ENCODE data around the gene KAZN.

The KAZN gene

DNA sequence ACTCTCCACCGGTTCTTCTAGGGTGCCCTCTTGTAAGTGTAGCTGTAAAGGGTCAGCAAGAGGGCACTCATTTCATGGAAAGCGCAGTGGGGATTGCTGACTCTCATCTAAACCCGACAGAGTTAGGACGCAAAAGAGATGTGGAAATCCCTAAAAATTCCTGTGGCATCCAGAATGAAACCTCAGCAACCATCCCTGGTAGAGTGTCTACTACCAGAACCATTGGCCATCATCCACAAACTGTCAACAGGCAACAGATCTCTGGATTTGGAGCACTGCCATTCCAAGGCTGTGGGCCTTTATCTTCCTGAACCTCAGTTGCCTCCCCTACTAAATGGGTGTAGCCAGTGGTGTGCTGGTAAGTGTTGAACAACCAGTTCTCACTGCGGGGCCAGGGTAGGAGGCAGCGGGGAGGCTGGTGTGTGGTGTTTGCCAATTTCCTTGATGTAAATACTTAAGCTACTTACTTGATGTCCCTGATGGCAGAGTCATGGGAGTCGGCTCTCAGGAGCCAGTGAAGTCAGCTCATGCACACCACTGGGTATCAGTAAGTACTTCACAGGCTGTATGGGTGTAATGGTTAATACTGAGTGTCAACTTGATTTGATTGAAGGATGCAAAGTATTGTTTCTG, 195.8 kb downstream of the KAZN start:
- DNase-seq (ENCODE audit: low read depth in 2 of 2): no peak

DNA sequence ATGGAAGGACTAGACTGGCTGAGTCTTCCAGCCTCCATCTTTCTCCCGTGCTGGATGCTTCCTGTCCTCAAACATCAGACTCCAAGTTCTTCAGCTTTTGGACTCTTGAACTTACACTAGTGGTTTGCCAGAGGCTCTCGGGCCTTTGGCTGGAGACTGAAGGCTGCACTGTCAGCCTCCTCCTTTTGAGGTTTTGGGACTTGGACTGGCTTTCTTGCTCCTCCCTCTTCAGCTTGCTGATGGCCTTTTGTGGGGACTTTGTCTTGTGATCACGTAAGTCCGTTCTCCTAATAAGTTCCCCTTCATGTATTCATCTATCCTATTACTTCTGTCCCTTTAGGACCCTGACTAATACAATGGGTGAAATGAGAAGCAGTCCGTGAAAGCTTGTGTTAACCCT, 196.4 kb downstream of the KAZN start:
- DNase-seq (ENCODE audit: low read depth in 2 of 2): no peak

DNA sequence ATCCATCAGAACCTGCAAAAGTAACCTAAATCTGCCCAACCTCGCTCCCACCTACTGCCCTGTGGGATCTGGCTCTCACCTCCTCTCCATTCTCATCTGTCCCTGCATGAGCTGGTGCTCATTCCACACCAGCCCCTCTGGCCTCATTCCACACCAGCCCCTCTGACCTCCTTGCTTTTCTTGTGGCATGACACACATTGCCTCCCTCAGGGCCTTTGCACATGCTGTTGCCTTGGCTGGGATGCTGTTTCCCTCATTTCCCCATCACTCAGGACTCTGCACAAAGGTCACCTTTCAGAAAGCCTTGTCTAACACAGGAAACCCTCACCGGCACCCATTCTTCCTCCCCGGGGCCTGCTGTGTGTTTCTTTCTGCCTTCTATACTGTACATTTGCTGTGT, 197.1 kb downstream of the KAZN start:
- no peak for DNase-seq (ENCODE audit: low read depth in 2 of 2)

DNA sequence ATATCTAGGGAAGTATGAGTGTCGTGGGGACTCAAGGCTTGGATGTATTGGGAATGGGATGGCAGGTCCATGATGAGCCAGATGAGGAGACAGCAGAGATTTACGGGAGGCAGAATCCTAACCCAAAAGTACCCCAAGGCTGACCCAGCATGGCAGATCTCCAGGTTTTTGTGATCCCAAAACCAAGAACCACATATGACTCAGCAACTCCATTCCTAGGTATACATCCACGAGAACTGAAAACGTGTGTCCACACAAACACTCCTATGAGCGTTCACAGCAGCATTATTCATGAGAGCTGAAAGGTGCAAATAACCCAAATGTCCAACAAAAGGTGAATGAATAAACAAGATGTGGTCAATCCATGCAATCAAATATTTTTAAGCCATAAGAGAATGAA, 201.5 kb downstream of the KAZN start:
- DNase-seq (ENCODE audit: low read depth in 2 of 2): no peak

DNA sequence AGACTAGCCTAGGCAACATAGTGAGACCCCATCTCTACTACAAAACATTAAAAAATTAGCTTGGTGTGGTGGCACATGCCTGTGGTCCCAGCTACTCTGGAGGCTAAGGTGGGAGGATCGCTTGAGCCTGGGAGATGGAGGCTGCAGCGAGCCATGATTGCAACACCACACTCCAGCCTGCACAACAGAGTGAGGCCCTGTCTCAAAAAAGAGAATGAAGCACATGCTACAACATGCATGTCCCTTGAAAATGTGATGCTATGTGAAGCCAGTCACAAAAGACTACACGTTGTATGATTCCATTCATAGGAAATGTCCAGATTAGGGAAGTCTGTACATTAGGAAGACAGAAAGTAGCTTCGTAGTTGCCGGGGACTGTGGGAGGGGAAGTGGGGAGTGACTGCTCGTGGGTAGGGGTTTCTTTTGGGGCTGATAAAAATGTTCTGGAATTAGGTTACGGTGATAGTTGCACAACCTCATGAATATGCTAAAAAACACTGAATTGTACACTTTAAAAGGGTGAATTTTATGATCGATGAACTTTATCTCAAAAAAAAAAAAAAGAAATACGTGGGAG, 202.1 kb downstream of the KAZN start:
- no peak for DNase-seq (ENCODE audit: low read depth in 2 of 2)

DNA sequence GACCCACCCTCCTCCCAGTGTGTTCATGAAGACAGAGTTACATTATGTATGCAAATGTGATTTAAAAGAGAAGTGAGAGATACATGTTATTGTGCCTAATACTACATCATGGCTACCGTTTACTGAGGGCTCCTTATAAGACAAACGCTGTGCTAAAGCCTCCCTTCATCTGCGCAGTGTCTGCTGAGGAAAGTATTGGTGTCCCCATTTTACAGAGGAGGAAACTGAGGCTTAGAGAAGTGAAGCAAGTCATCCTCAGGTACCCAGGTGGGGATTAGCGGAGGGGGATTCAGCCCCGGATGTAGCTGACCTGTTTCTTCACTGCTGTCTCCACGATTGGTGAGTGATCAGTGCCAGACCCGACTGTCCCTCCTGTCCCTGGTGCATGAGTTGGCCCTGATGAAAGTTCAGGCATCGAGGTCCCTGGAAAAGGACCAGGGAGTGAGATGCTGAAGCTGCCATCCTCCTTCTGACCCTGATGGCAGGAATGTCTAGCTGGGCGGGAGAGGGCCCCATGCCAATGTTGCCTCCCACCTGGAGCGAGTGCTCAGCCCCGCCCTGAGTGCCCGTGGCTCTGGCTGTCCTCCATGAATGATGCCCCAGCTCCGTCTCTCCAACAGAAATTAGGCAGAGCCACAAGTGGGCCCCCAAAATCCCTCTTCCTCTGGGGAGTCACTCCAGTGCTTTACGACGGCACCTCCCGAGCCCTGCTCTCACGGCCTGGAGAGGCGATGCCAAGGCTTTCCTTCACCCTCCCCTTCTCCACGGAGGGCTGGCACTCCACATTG, 204.7 kb downstream of the KAZN start:
- no peak for DNase-seq (ENCODE audit: low read depth in 2 of 2)

DNA sequence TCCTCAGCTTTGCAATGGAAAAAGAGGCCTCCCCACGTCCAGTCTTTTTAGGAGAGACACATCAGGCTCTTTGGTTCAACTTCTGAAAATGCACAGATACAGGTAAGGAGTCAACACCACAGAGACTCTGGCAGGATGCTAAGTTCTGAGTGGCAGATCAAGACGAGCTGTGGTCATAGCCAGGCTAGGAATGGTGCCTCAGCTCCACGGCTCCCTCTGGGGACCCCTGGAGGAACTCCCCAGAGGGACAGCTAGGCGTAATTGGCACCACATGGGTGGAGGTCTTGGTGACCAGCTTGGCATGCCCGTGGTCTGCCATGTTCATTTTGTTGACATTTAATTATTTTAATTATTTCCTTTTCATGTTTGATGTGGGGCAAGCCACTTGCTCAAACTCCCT, 206.1 kb downstream of the KAZN start:
- DNase-seq (ENCODE audit: low read depth in 2 of 2): no peak

DNA sequence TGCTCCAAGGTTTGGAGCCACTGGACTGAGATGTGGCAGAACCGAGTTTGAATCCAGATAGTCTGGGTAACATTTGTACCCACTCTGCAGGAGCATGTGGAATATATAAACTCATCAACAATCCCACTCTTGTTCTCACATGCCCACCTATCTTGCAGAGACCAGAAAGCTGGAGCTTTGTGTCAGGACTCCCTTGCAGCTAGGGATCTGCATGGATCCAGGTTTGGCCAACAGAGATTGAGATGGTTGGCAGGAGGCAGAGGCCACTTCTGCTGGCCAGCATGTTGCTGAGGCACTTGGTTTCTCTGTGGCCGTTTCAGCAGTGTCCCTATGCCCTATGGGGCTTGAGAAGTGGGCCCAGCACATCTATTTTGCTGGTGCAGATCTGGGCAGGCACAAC, 208.3 kb downstream of the KAZN start:
- DNase-seq (ENCODE audit: low read depth in 2 of 2): no peak

DNA sequence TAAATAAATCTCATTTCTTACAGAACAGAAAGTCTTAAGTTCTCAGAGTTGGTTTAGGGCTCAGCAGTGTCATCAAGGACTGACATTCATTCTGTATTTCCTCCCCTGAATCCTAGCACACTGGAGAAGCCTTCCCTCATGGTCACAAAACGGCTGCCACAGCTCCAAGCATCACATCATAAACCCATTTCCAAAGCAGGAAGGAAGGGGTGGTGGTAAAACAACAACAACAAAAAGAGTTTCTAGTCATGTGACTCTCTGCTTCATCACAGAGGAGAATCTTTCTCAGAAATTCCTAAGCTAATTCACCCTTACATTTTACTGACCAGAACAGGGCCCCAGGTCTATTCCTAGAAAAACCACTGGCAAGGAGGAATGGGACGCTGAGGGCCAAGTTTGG, 210.3 kb downstream of the KAZN start:
- no peak for DNase-seq (ENCODE audit: low read depth in 2 of 2)

DNA sequence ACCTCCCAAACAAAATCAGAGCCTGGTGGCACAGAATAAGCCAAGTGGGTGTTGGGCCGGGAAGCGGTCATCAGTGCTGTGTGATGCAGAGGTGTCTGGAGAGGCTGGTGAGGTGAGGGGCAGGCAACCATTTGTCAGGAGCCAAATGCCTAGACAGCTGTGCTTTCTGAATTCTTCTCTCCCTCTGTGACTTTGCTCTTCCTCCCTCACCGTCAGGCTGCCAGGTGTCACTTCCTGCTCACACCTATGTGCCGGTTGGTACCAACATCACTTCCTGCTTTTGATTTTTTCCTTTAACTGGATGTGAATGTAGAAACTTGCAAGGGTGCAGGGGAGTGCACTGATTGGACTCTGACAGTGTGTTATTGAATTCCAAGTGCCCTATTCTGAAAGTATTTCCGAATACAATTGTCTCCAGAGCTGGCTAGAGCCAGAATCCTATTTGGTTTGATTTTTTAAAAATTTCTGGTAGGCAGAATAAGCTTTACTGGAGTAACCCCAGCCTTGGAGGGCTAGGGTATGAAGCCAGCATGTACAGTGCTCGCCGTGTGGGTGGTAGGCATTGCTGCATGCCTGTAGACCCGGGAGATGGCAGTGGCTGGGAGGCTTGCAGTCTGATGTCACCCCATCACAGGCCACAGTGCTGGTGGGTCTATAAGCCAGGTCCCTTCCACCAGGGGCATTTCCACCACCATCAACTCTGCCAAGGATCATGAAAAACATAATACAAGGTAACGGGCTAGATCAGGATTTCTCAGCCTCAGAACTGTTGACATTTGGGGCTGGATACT, 210.9 kb downstream of the KAZN start:
- DNase-seq (ENCODE audit: low read depth in 2 of 2): no peak

DNA sequence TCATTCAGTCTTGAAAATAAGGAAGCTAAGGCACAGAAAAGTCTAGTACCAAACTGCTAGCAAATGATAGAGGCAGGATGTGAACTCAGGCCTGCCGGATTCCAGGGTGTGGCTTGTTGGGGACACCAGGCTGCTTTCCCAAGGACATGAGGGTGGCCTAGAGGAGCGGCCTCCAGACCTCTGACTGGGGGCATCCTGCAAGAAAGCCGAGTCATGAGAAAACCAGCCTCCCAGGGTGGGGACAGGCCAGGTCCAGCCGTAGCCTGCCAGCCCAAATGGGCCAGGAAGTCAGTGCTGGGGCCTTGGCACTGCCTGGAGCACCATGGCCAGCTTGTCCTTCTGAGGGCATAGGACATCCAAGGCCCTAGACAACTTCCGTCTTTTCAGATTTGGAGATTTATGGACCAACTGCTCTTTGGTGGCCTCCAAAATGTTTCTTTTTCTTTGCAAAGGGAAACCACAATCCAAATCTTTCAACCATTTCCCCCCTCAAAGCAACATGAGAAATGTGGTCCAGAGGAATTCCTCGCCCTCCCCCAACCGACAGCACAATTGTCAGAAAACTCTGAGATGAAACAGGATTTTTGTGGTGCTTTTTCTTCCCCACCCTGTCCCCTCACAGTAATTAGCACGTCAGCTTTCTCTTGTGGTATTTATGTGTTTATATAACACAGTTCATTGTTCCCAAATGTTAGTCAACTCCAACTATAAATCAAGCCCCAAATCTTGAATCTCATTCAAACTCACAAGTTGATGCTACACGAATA, 212.3 kb downstream of the KAZN start:
- DNase-seq (ENCODE audit: low read depth in 2 of 2): no peak

DNA sequence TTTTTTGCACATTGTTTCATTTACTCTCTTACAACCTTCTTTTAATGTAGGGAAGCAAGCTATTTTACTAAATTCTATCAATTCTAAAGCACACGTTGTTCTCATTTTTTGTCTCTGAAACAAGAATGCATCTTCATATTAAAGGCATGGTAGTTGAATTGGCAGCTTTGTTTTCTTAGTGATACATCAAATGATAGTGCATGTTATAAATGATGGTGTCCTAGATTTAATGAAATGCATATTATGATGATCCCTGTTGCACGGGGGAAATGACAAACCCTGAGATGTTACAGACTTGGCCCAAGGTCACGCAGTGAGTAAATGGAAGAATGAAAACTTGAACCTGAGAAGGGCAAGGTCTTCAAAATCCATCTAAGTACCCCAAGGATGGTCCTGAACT, 213.1 kb downstream of the KAZN start:
- DNase-seq (ENCODE audit: low read depth in 2 of 2): no peak

DNA sequence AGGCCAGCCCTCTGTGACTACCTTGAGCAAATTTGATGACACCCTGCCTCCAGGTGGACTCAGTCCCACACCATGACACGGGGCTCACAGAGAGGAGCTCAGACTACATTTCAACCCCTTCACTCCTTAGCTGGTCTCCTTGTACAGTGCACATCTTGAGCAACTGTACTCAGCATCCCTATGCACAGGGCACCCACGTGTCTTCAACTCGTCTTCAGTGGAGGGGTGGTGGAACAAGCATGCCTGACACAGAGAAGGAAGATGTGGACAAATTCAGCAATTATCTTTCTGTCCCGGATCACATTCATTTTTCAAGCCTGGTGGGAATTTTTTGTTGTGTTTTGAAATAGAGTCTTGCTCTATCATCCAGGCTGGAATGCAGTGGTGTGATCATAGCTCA, 213.7 kb downstream of the KAZN start:
- DNase-seq (ENCODE audit: low read depth in 2 of 2): no peak

DNA sequence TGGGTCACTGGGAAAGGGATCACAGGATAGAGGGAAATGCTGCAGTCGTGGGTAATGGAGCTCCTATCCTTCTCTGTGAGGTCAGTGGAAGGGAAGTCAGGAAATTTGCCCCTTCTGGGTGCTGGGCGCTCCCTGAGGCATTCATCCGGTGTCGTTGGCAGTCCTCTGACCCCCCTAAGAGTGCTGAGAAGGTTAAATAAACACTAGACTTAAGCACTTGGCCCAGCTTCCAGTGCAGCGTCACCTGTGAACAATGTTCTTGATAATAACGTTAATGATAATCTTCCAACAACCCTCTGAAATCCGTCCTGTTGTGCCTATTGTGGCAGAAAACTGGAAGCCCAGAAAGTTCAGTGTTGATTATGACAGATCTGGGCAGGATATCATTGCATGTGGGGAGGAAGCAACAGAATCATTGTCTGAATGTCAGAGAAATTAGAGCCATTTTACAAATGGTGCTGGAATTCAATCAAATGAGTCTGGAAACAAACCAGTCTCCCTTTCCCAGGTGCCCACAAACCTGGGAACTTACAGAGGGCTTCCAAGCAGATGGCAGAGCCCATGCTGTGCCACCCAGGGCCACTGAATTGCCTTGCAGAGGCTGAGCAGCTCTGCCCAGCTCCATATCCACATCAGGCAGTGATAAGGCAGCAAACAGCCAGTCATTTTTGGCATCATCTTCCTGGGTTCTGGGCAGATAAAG, 216.8 kb downstream of the KAZN start:
- DNase-seq (ENCODE audit: low read depth in 2 of 2): no peak

DNA sequence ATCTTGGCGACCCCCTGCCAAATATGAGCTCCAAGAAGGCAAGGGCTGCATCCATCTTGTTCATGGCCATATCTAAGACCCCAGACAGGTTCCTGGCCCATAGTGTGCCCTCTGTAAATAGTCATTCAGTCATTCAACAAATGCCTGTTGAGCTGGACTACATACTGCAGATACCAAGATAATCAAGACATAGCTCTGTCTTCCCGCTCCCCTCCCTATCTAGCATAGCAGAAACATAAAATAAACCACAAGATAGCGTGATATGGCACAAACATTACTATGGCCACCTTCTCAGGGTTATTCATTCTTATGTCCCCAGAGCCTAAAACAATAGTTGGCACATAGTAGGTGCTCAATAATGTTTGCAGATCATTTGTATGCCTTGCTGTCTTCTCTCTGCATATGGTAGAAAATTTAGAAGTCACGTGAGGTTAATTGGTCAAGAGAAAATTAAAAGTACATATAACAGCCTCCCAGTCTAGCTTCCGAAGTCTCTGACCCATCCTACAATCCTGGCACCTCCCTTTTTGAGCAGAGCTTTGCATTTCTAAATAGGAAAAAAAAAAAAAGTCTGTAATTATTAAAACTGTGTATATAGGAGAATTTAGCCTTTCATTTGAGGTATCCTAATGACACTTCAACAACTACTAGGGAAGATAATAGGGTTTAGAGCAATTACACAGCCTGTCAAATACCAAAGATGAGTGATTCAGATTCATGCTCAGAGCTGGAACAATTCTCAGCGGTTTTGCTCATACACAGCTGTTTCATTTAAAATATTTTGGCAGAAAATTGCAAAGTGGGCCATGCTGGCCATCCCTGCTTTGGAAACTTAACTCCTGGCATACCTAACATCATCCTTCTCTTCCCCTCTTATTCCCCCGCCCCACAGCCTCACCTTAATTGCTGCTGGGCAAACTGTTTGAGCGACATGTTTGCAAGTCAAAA, 219.0 kb downstream of the KAZN start:
- no peak for DNase-seq (ENCODE audit: low read depth in 2 of 2)

DNA sequence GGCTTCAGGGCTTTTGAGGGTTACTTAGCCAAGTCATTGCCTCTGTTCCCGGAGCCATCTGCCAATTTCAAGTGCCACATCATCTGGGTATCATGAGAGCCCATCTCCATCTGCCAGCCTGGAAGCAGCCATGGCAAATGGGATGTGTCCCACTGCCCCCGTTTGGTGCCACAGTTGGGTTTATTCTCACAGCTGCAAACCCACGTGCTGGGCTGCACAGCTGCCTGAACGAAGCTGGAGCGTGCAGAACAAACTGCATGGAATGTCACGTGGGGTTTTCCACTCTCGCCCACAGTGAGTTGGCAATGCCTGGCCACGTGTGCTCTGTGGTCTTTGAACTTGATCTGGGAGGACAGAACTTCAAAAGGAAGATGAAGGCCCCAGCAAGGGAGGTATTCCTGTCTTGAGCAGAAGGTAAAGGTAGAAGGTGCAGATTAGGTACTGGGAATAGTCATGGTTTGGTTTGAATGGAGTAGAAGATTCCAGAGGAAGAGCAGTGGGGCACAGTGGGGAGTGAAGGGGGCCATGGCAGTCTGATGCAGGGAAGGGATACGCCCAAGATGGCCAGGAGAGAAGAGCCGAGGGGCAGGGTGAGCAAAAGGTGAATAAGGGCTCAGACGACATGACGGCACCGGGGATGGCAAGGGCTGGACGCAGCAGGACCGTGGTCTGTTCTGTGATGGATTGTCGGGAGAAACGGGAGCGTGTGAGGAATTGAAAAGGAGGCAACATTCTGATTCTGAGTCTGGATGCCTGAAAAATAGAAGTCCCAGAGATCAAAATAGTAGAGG, 222.0 kb downstream of the KAZN start:
- no peak for DNase-seq (ENCODE audit: low read depth in 2 of 2)

DNA sequence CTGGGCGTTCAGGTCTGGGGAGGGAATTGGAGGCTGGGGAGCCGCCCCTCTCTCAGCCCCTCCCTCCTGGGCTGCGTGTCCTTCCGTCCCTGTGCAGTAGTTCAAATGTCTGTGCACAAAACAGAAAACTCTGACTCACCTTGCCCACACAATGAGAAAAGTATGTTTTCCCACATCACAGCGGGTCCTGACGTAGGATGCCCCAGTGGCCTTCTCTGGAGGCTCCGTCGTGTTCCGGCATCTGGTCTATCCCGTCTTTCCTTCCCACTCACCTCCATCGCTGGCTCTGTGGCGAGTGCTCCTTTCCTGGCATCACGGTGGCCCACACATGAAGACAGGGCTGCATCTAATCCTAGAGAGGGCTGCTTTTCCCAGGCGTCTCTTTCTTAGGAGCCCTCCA, 224.0 kb downstream of the KAZN start:
- DNase-seq (ENCODE audit: low read depth in 2 of 2): no peak

DNA sequence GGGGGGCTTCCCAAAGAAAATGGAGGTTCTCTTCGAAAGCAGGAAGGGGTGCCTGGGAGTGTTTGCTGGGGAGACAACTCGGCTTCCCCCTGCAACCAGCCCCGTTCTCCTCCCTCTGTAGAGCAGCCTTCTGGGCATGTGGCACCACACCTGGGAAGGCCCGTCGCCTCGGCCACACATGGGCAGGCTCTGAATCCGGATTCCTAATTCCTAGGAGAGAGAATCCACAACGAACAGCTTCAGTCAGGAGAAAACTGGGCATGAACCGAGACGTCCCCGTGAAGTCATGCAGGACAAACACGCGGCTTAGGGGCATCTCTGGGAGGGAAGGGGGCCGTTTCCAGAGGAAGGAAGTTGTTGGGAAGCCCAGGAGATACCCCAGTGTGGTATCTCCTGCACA, 224.5 kb downstream of the KAZN start:
- DNase-seq (ENCODE audit: low read depth in 2 of 2): no peak

DNA sequence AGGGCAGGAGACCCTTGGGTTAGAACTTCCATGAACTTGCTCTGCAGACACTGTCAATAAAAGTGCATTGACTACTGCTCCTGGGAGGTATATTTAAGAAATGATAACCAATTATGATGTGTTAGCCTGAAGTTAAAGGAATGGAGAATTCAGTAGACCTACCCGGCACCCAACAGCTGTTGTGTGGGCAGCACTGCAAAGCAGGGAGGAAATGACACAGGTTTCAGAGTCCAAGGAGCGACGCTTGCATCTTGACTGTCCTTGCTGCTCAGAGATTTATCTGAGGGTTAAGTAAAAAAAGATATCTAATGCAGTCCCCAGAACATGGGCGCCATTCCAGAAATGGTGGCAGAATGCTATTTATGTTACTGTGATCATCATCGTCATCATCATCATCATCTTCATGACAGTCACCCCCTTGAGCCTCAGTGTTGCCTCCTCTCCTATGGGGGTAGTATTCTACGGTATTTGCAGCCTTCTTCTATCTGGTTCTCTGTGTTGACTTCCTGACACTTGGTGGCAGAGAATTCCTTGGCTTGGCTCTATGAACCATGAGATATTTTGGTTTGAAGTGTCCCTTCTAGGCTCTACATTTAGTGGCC, 225.9 kb downstream of the KAZN start:
- no peak for DNase-seq (ENCODE audit: low read depth in 2 of 2)
